Caco-2 (cell line): Measurements from ENCODE around the gene NUBPL. TPM values are rescaled to one million over a fixed set of nuclear protein-coding genes. Genes with fewer than 3 reads are reported as not detected.

Experiments used
- BruUV-seq: library from RNA; stranded (reverse); fragments of 400-500 nt; replicated peaks from 2 replicates; lab custom pipeline; 2021; lab: Mats Ljungman, UMichigan
- CTCF ChIA-PET: fragments of 300-600 bp; sonication (Branson Sonifier 250); formaldehyde crosslinking; loops from one replicate; lab custom pipeline; 2022; ENCODE audit warnings: antibody characterized with exemption; lab: Charles Lee
- POLR2A ChIA-PET: fragments of 300-600 bp; sonication (Branson Sonifier 250); formaldehyde crosslinking; loops from one replicate; lab custom pipeline; 2022; ENCODE audit warnings: antibody characterized with exemption; lab: Charles Lee
- DNase-seq, 2 experiments: peaks; one replicate each; pipeline versions ENCODE4 v3.0.0 to v3.0.0-alpha.2; 2020 to 2022
- H3K27me3 ChIP-seq: replicated peaks from 2 replicates; pipeline ENCODE4 v1.6.0; 2011; ENCODE audit warnings: low read length; ENCODE audit not compliant: control insufficient read depth, insufficient read depth
- H3K36me3 ChIP-seq: 2 replicates; pipeline ENCODE4 v1.5.1; 2011; ENCODE audit warnings: low read length; ENCODE audit not compliant: control insufficient read depth, insufficient read depth
- H3K4me1 ChIP-seq: fragments of 250-450 bp; sonication (Bioruptor Pico); 2 replicates; pipeline ENCODE4 v1.5.1; 2020; ENCODE audit warnings: mild to moderate bottlenecking
- H3K4me3 ChIP-seq: 2 replicates; pipeline ENCODE4 v1.5.1; 2011; ENCODE audit warnings: low read depth, mild to moderate bottlenecking, control low read depth, low read length
- H3K9me3 ChIP-seq: fragments of 250-450 bp; sonication (Bioruptor Pico); 2 replicates; pipeline ENCODE4 v1.5.1; 2020; ENCODE audit warnings: mild to moderate bottlenecking, moderate library complexity
- H3K27ac Mint-ChIP-seq: one replicate; pipeline ENCODE4 v1.8.0; 2022; ENCODE audit warnings: mixed read lengths; ENCODE audit not compliant: unreplicated experiment
- H3K27me3 Mint-ChIP-seq: one replicate; pipeline ENCODE4 v1.8.0; 2022; ENCODE audit warnings: mixed read lengths; ENCODE audit not compliant: insufficient read depth, unreplicated experiment
- H3K36me3 Mint-ChIP-seq: one replicate; pipeline ENCODE4 v1.8.0; 2022; ENCODE audit warnings: mild to moderate bottlenecking, mixed read lengths; ENCODE audit not compliant: insufficient read depth, unreplicated experiment
- H3K4me1 Mint-ChIP-seq: one replicate; pipeline ENCODE4 v1.8.0; 2022; ENCODE audit warnings: low read depth, mixed read lengths; ENCODE audit not compliant: unreplicated experiment
- H3K4me3 Mint-ChIP-seq: one replicate; pipeline ENCODE4 v1.8.0; 2022; ENCODE audit warnings: mild to moderate bottlenecking, moderate library complexity, mixed read lengths; ENCODE audit not compliant: unreplicated experiment
- H3K9me3 Mint-ChIP-seq: one replicate; pipeline ENCODE4 v1.8.0; 2022; ENCODE audit warnings: mixed read lengths; ENCODE audit not compliant: unreplicated experiment
- CTCF ChIP-seq, 2 experiments: fragments of 200-600 bp in 1 of 2; IDR thresholded peaks; 1 replicate in 1 of 2; 2 replicates in 1 of 2; pipeline versions ENCODE4 v1.5.1 to v1.8.0; 2011 to 2022; ENCODE audit warnings: antibody characterized with exemption in 1 of 2, control low read depth in 1 of 2, inconsistent platforms in 1 of 2, low read depth in 1 of 2, low read length in 1 of 2, mild to moderate bottlenecking in 1 of 2, moderate library complexity in 1 of 2; ENCODE audit not compliant: insufficient read depth in 1 of 2, severe bottlenecking in 1 of 2, unreplicated experiment in 1 of 2
- intact Hi-C: fragments of 100-400 bp; cut with micrococcal nuclease; formaldehyde crosslinking; loops from one replicate; pipeline ENCODE4 v1.10.0; 2022; ENCODE audit not compliant: unreplicated experiment
- total RNA-seq: library from RNA; stranded (reverse); gene quantifications from 2 replicates; pipeline ENCODE4 v1.2.3, GENCODE V29; 2022

Gene NUBPL
- total RNA-seq, 1 experiment from 2014 or later: 13.9 TPM

- no peak for DNase-seq
- intact Hi-C loops: no loop called here
- Mint-ChIP-seq H3K27ac (no peak overlapping the region), H3K4me1 (no peaks in the 10 kb centered on the region), H3K4me3 (no peak overlapping the region), H3K9me3 (no peaks in the 10 kb centered on the region), H3K27me3 (peaks cover 7% of the 10 kb centered on the region), H3K36me3 (no peaks in the 10 kb centered on the region)
- POLR2A ChIA-PET: no interaction called here
- H3K4me1 ChIP-seq: no peaks in the 10 kb centered on the region
- H3K36me3 ChIP-seq: no peaks in the 10 kb centered on the region
- BruUV-seq: no TSS peak
- no peaks in the 10 kb centered on the region for H3K9me3 ChIP-seq
- TF ChIP-seq CTCF (IDR thresholded peaks at IDR 0.05; ENCODE audit: insufficient read depth in 1 of 2, low read depth in 1 of 2, low read length in 1 of 2, severe bottlenecking in 1 of 2, unreplicated experiment in 1 of 2): no peak
- CTCF ChIA-PET: no interaction called here
- no peak overlapping the region for H3K4me3 ChIP-seq
- H3K27me3 ChIP-seq: no peaks in the 10 kb centered on the region
Measured at GRCh38 chr14:31529053-31529452, 32.2 kb upstream of the NUBPL start.

GRCh38 chr14:31530136-31530535 is 31.1 kb upstream of the NUBPL start:
- Mint-ChIP-seq H3K36me3 (no peaks in the 10 kb centered on the region), H3K9me3 (no peaks in the 10 kb centered on the region), H3K27ac (no peak overlapping the region), H3K4me3 (no peak overlapping the region), H3K4me1 (no peaks in the 10 kb centered on the region), H3K27me3 (peaks cover 4% of the 10 kb centered on the region)
- DNase-seq: no peak
- Histone ChIP-seq H3K9me3 (no peaks in the 10 kb centered on the region), H3K4me3 (no peak overlapping the region), H3K4me1 (no peaks in the 10 kb centered on the region), H3K27me3 (no peaks in the 10 kb centered on the region), H3K36me3 (no peaks in the 10 kb centered on the region)
- intact Hi-C loops: no loop called here
- ChIA-PET CTCF (interaction anchor here (0.6 kb wide), 1 partner anchor 1169 kb away, joined by 4 read pairs; no protein-coding TSS in a partner anchor), POLR2A (no interaction called here)
- TF ChIP-seq CTCF (IDR thresholded peaks at IDR 0.05; ENCODE audit: insufficient read depth in 1 of 2, low read depth in 1 of 2, low read length in 1 of 2, severe bottlenecking in 1 of 2, unreplicated experiment in 1 of 2): no peak
- BruUV-seq: no TSS peak

GRCh38 chr14:31536201-31536960 is 24.8 kb upstream of the NUBPL start:
- no peak for TF ChIP-seq CTCF (IDR thresholded peaks at IDR 0.05; ENCODE audit: insufficient read depth in 1 of 2, low read depth in 1 of 2, low read length in 1 of 2, severe bottlenecking in 1 of 2, unreplicated experiment in 1 of 2)

More at GRCh38 chr14:31536201-31536960, 24.8 kb upstream of the NUBPL start:
- Mint-ChIP-seq H3K4me3 (no peak overlapping the region), H3K4me1 (no peaks in the 10 kb centered on the region), H3K36me3 (no peaks in the 10 kb centered on the region), H3K27me3 (peaks cover 4% of the 10 kb centered on the region), H3K9me3 (no peaks in the 10 kb centered on the region), H3K27ac (no peak overlapping the region)
- no peaks in the 10 kb centered on the region for H3K27me3 ChIP-seq
- intact Hi-C loops: no loop called here
- no peaks in the 10 kb centered on the region for H3K36me3 ChIP-seq
- ChIA-PET POLR2A (no interaction called here), CTCF (no interaction called here)
- H3K4me1 ChIP-seq: no peaks in the 10 kb centered on the region
- no peak for DNase-seq
- no TSS peak for BruUV-seq
- H3K4me3 ChIP-seq: no peak overlapping the region
- H3K9me3 ChIP-seq: no peaks in the 10 kb centered on the region
